HFFc6 (cell line): ENCODE measurements around the gene DLD. TPM values are rescaled to one million over a fixed set of nuclear protein-coding genes. Genes with fewer than 3 reads are reported as not detected.
A peak's percentile ranks its signal among the peaks of the same experiment; 100 is the strongest.

Experiments used
- DNase-seq: peaks from one replicate; pipeline ENCODE4 v3.0.0-alpha.2; 2018
- H3K27ac Mint-ChIP-seq: 2 replicates; pipeline ENCODE4 v1.8.0; 2020; ENCODE audit warnings: mild to moderate bottlenecking, mixed read lengths
- H3K27me3 Mint-ChIP-seq: 2 replicates; pipeline ENCODE4 v1.8.0; 2021; ENCODE audit warnings: mild to moderate bottlenecking, moderate library complexity, mixed read lengths; ENCODE audit not compliant: insufficient read depth
- H3K36me3 Mint-ChIP-seq: 2 replicates; pipeline ENCODE4 v1.8.0; 2021; ENCODE audit warnings: low read depth, mixed read lengths
- H3K4me1 Mint-ChIP-seq: 2 replicates; pipeline ENCODE4 v1.8.0; 2020; ENCODE audit warnings: low read depth, mixed read lengths
- H3K4me3 Mint-ChIP-seq: 2 replicates; pipeline ENCODE4 v1.8.0; 2020; ENCODE audit warnings: mild to moderate bottlenecking, moderate library complexity, mixed read lengths
- H3K9me3 Mint-ChIP-seq: 2 replicates; pipeline ENCODE4 v1.8.0; 2020; ENCODE audit warnings: mild to moderate bottlenecking, mixed read lengths
- CTCF ChIP-seq: fragments of 200-600 bp; sonication (generic); IDR thresholded peaks from 2 replicates; pipeline ENCODE4 v1.5.0; 2021; ENCODE audit warnings: antibody characterized with exemption, mild to moderate bottlenecking
- total RNA-seq, 6 experiments: library from RNA; stranded (reverse); fragmentation: NEBNext Ultra II Directional; extraction: Animal tissue kit (Norgen Biotek cat#: 25700); gene quantifications; 2 replicates in 1 of 6; 3 replicates in 5 of 6; pipeline ENCODE4 v1.2.3, GENCODE V29; 2021

DLD gene
- total RNA-seq, 6 experiments from 2014 or later = 76.8 to 87.4 (median 82.5) TPM

GRCh38 chr7:107850216-107850615 is 40.8 kb upstream of the DLD start:
- Mint-ChIP-seq H3K36me3 (no peaks in the 10 kb centered on the region; the same call in 1 of the 2 replicates), H3K4me1 (peaks cover 13% of the 10 kb centered on the region), H3K9me3 (no peaks in the 10 kb centered on the region), H3K27me3 (peaks cover 13% of the 10 kb centered on the region), H3K4me3 (no peak overlapping the region), H3K27ac (no peak overlapping the region)
- no peak for TF ChIP-seq CTCF
- DNase-seq = no peak

- Mint-ChIP-seq H3K4me1 (peaks cover 15% of the 10 kb centered on the region), H3K36me3 (no peaks in the 10 kb centered on the region; the same call in 1 of the 2 replicates), H3K4me3 (no peak overlapping the region), H3K9me3 (no peaks in the 10 kb centered on the region), H3K27ac (no peak overlapping the region), H3K27me3 (peaks cover 14% of the 10 kb centered on the region)
- no peak for DNase-seq
- no peak for TF ChIP-seq CTCF
These were observed 40.3 kb upstream of the DLD start for GRCh38 chr7:107850643-107851042.

GRCh38 chr7:107854454-107854853 is 36.5 kb upstream of the DLD start:
- TF ChIP-seq CTCF = no peak
- H3K9me3 Mint-ChIP-seq = no peaks in the 10 kb centered on the region

GRCh38 chr7:107854989-107855388 is 36.0 kb upstream of the DLD start:
- Mint-ChIP-seq H3K27me3 (peaks cover 12% of the 10 kb centered on the region), H3K4me3 (no peak overlapping the region), H3K4me1 (peaks cover 37% of the 10 kb centered on the region), H3K36me3 (no peaks in the 10 kb centered on the region; the same call in 1 of the 2 replicates), H3K27ac (no peak overlapping the region), H3K9me3 (no peaks in the 10 kb centered on the region)
- DNase-seq = peak; percentile 41
- no peak for TF ChIP-seq CTCF

More at GRCh38 chr7:107854454-107854853, 36.5 kb upstream of the DLD start:
- Mint-ChIP-seq H3K4me3 (no peak overlapping the region), H3K27me3 (peaks cover 12% of the 10 kb centered on the region), H3K27ac (no peak overlapping the region), H3K36me3 (no peaks in the 10 kb centered on the region; the same call in 1 of the 2 replicates), H3K4me1 (peaks cover 37% of the 10 kb centered on the region)
- DNase-seq = no peak

GRCh38 chr7:107856806-107857540 is 34.0 kb upstream of the DLD start:
- H3K4me1 Mint-ChIP-seq = peaks cover 30% of the 10 kb centered on the region
- TF ChIP-seq CTCF = no peak
- H3K27ac Mint-ChIP-seq = no peak overlapping the region
- peaks cover 15% of the 10 kb centered on the region for H3K27me3 Mint-ChIP-seq
- H3K36me3 Mint-ChIP-seq = no peaks in the 10 kb centered on the region; the same call in 1 of the 2 replicates
- H3K4me3 Mint-ChIP-seq = no peak overlapping the region
- no peaks in the 10 kb centered on the region for H3K9me3 Mint-ChIP-seq
- DNase-seq = no peak
